Activated CD4-positive, alpha-beta memory T cell treated with anti-CD3 and anti-CD28 coated beads, Interleukin-2, amount 10 ng/mL, durations not matched to agents 7 days and 5 days (primary cell): ENCODE data around the gene GOLGA3. TPM values are rescaled to one million over a fixed set of nuclear protein-coding genes. Genes with fewer than 3 reads are reported as not detected.
"Not testable (repeated sequence)": the region's sequence is repeated elsewhere in the genome, so short reads cannot be mapped to it uniquely, and the experiment has no call there.

ENCODE experiments used
- CTCF ChIA-PET: fragments of 350-600 bp; sonication (Branson Sonifier 250); formaldehyde crosslinking; loops from one replicate; lab custom pipeline; 2021; ENCODE audit warnings: antibody characterized with exemption, inconsistent platforms; lab: Charles Lee
- POLR2A ChIA-PET: fragments of 350-600 bp; sonication (Branson Sonifier 250); formaldehyde crosslinking; loops from one replicate; lab custom pipeline; 2021; ENCODE audit warnings: antibody characterized with exemption; lab: Charles Lee
- DNase-seq: peaks from one replicate; pipeline ENCODE4 v3.0.0-alpha.2; 2020
- H3K27ac Mint-ChIP-seq: one replicate; pipeline ENCODE4 v1.8.0; 2021; ENCODE audit warnings: mild to moderate bottlenecking, mixed read lengths
- H3K27me3 Mint-ChIP-seq: one replicate; pipeline ENCODE4 v1.8.0; 2021; ENCODE audit warnings: mixed read lengths
- H3K36me3 Mint-ChIP-seq: one replicate; pipeline ENCODE4 v1.8.0; 2021; ENCODE audit warnings: low read depth, mixed read lengths
- H3K4me1 Mint-ChIP-seq: one replicate; pipeline ENCODE4 v1.8.0; 2021; ENCODE audit warnings: mixed read lengths
- H3K4me3 Mint-ChIP-seq: one replicate; pipeline ENCODE4 v1.8.0; 2021; ENCODE audit warnings: mild to moderate bottlenecking, mixed read lengths
- H3K9me3 Mint-ChIP-seq: one replicate; pipeline ENCODE4 v1.8.0; 2021; ENCODE audit warnings: mixed read lengths
- total RNA-seq, 2 experiments: library from RNA; stranded (reverse); gene quantifications; one replicate each; pipeline ENCODE4 v1.2.3, GENCODE V29; 2021

Gene GOLGA3
- total RNA-seq, 2 experiments from 2014 or later: 46.2 to 46.5 TPM

DNA sequence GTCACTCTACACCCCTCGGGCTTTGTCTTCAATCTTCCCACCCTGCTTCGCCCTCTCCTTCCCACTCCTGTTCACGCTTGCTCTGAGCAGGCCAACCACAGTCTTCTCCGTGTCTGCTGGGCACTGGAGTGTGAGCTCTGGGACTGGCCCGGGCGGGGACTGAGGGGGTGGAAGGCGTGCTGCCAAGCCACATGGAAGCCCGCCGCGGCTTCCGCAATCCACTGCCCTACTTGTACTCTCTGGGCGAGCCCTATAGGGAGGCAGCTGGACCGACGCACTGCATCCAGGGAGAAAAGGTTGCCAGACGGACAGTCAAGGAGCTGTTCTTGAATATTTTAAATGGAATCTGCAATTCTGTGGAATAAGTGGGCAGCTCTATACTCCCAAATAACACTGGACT lies 24.8 kb downstream of the GOLGA3 start:
- ChIA-PET CTCF (no interaction called here), POLR2A (no interaction called here)
- no peak for DNase-seq
- Mint-ChIP-seq H3K27me3 (no peaks in the 10 kb centered on the region), H3K4me1 (peaks cover 5% of the 10 kb centered on the region), H3K27ac (no peak overlapping the region), H3K4me3 (no peak overlapping the region), H3K36me3 (peaks cover 69% of the 10 kb centered on the region), H3K9me3 (no peaks in the 10 kb centered on the region)

GRCh38 chr12:132803125-132803524 lies 25.5 kb downstream of the GOLGA3 start:
- no peak for DNase-seq
- ChIA-PET CTCF (no interaction called here), POLR2A (no interaction called here)
- Mint-ChIP-seq H3K4me1 (peaks cover 5% of the 10 kb centered on the region), H3K27me3 (no peaks in the 10 kb centered on the region), H3K9me3 (no peaks in the 10 kb centered on the region), H3K4me3 (no peak overlapping the region), H3K27ac (no peak overlapping the region), H3K36me3 (peaks cover 65% of the 10 kb centered on the region)

GRCh38 chr12:132801741-132802140 lies 26.9 kb downstream of the GOLGA3 start:
- no peak overlapping the region for H3K4me3 Mint-ChIP-seq
- H3K9me3 Mint-ChIP-seq: no peaks in the 10 kb centered on the region
- POLR2A ChIA-PET: no interaction called here
- H3K27me3 Mint-ChIP-seq: no peaks in the 10 kb centered on the region
- CTCF ChIA-PET: no interaction called here
- H3K4me1 Mint-ChIP-seq: peaks cover 3% of the 10 kb centered on the region
- peaks cover 66% of the 10 kb centered on the region for H3K36me3 Mint-ChIP-seq
- DNase-seq: no peak
- H3K27ac Mint-ChIP-seq: no peak overlapping the region

DNA sequence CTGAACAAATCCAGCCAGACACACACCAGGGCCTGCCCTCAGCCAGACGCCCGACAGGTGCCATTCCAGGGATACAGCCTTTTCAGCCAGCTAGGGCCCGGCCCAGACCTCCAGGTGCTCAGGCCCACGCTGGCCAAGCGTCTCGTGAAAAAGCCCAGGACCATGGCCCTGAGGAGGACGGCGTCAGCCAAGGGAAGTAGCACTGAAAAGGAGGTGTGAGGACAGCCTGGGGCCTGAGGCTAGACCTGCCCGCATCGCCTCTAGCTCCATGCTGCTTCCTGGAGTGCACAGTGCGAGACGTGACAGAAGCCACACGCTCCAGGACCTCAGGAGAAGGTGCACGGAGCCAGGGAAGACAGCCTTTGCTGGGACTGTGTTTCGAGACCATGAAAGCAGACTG lies 29.8 kb downstream of the GOLGA3 start:
- no peak for DNase-seq
- H3K27ac Mint-ChIP-seq: no peak overlapping the region
- CTCF ChIA-PET: no interaction called here
- no peaks in the 10 kb centered on the region for H3K9me3 Mint-ChIP-seq
- no peak overlapping the region for H3K4me3 Mint-ChIP-seq
- H3K27me3 Mint-ChIP-seq: no peaks in the 10 kb centered on the region
- H3K4me1 Mint-ChIP-seq: no peaks in the 10 kb centered on the region
- H3K36me3 Mint-ChIP-seq: peaks cover 74% of the 10 kb centered on the region
- POLR2A ChIA-PET: no interaction called here

DNA sequence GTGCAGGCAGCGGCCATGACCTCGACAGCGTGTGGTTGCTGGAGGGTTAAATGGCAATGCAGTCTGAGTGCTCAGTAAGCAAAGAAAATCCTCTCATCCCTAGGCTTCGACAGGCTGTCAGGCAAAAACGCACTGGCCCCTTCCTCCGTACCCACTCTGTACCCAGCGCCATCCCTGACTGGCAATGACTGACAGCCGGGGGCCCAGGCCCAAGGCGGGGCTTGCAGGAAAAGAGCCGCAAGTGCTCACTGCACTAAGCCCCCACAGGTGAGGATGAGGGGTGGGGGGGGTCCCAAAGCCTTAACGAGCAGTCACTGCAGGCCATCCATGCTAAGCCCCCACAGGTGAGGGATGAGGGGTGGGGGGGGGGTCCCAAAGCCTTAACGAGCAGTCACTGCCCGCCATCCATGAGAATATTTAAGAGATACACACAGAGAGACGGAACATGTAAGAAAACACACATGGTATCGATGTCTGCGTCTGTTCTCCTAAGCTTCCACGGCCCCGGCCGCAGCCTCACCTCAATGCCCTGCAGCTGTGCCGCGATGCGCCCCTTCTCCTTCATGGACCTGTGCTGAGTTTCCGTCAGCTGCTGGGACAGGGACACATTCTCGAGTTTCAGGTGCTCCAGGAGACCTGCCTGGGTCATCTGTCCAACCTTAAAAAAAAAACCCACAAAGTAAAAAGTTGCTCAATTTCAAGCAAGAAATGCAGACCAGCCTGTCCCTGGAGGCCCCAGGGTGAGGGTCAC lies 30.7 kb downstream of the GOLGA3 start:
- H3K36me3 Mint-ChIP-seq: peaks cover 68% of the 10 kb centered on the region

DNA sequence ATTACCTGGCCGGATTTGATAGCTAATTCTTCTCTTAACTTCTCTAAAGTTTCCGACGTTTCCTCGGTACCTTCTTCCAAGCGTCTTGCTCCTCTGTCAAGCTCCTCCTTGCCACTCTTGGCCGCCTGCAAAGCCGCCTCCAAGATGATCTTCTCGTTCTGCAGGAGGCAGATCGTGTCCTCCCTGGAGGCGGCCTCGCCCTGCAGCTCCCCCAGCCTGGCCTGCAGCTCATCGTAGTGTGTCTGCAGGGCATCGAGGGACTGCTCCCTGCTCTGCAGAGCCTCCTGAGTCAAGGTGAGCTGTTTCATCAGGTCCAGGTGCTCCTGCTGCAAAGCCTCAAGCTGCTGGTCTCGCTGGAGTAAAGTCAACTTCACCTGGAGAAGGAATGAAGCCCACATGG lies 32.8 kb downstream of the GOLGA3 start:
- H3K27me3 Mint-ChIP-seq: no peaks in the 10 kb centered on the region
- CTCF ChIA-PET: no interaction called here
- H3K36me3 Mint-ChIP-seq: peaks cover 67% of the 10 kb centered on the region
- no peak for DNase-seq
- H3K27ac Mint-ChIP-seq: no peak overlapping the region
- H3K9me3 Mint-ChIP-seq: no peaks in the 10 kb centered on the region
- H3K4me1 Mint-ChIP-seq: no peaks in the 10 kb centered on the region
- POLR2A ChIA-PET: no interaction called here
- H3K4me3 Mint-ChIP-seq: no peak overlapping the region

More for the DNA sequence above, 30.7 kb downstream of the GOLGA3 start:
- ChIA-PET CTCF (no interaction called here), POLR2A (no interaction called here)
- DNase-seq: no peak
- Mint-ChIP-seq H3K4me3 (no peak overlapping the region), H3K9me3 (no peaks in the 10 kb centered on the region), H3K27ac (no peak overlapping the region), H3K4me1 (no peaks in the 10 kb centered on the region), H3K27me3 (no peaks in the 10 kb centered on the region)

GRCh38 chr12:132791940-132792339 lies 36.7 kb downstream of the GOLGA3 start:
- CTCF ChIA-PET, H3K27ac Mint-ChIP-seq, H3K9me3 Mint-ChIP-seq, H3K4me1 Mint-ChIP-seq, DNase-seq, H3K27me3 Mint-ChIP-seq, H3K4me3 Mint-ChIP-seq, POLR2A ChIA-PET: not testable (repeated sequence)
- H3K36me3 Mint-ChIP-seq: peaks cover 76% of the 10 kb centered on the region

DNA sequence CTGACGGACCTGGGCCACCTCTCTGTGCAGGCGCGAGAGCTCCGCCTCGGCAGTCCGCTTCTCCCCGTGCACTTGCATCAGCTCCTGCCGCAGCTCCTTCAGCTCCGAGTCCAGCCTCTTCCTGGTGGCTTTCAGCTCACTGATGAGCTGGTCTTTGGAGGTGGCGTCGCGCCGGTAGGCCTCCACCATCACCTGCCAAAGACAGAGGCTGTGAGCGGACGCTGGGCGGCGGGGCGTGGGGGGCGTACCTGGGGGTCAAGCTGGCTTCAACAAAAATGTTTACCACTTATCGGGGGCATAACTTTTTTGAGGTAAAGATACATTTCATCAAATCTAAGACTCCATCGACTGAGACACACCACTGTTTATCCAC lies 39.6 kb downstream of the GOLGA3 start:
- CTCF ChIA-PET: no interaction called here
- DNase-seq: no peak
- H3K27me3 Mint-ChIP-seq: no peaks in the 10 kb centered on the region
- peaks cover 69% of the 10 kb centered on the region for H3K36me3 Mint-ChIP-seq
- H3K27ac Mint-ChIP-seq: no peak overlapping the region
- no peaks in the 10 kb centered on the region for H3K4me1 Mint-ChIP-seq
- H3K9me3 Mint-ChIP-seq: no peaks in the 10 kb centered on the region
- H3K4me3 Mint-ChIP-seq: no peak overlapping the region
- POLR2A ChIA-PET: no interaction called here

- no peaks in the 10 kb centered on the region for H3K4me1 Mint-ChIP-seq
- no peaks in the 10 kb centered on the region for H3K27me3 Mint-ChIP-seq
- no peak overlapping the region for H3K4me3 Mint-ChIP-seq
- ChIA-PET CTCF (no interaction called here), POLR2A (no interaction called here)
- H3K27ac Mint-ChIP-seq: no peak overlapping the region
- no peak for DNase-seq
- peaks cover 65% of the 10 kb centered on the region for H3K36me3 Mint-ChIP-seq
- H3K9me3 Mint-ChIP-seq: no peaks in the 10 kb centered on the region
Measured at GRCh38 chr12:132788375-132789098, 40.1 kb downstream of the GOLGA3 start.

GRCh38 chr12:132787877-132788276 lies 40.8 kb downstream of the GOLGA3 start:
- DNase-seq: no peak
- H3K4me3 Mint-ChIP-seq: no peak overlapping the region
- H3K9me3 Mint-ChIP-seq: no peaks in the 10 kb centered on the region
- H3K27me3 Mint-ChIP-seq: no peaks in the 10 kb centered on the region
- H3K36me3 Mint-ChIP-seq: peaks cover 69% of the 10 kb centered on the region
- ChIA-PET CTCF (no interaction called here), POLR2A (no interaction called here)
- H3K27ac Mint-ChIP-seq: no peak overlapping the region
- H3K4me1 Mint-ChIP-seq: no peaks in the 10 kb centered on the region

DNA sequence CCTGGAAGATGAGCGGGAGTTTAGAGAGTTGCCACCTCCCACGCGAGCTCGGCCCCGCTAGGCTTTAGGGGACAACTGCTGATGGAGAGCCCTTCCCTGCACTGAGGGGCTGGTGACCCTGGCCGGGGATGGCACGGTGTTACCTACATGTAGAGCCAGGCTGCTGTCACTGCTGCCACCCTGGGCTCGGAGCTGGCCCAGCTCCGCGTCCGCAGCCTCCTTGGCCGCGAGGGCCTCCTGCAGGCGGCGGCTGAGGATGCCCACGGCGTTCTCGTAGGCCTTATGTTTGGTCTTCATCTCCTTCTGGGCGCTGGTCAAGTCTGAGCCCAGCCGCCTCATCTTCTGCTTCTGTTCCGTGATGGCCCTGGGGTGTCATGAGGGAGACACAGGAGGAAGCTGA lies 42.5 kb downstream of the GOLGA3 start:
- Mint-ChIP-seq H3K27ac (no peak overlapping the region), H3K27me3 (no peaks in the 10 kb centered on the region), H3K36me3 (peaks cover 62% of the 10 kb centered on the region), H3K4me3 (no peak overlapping the region), H3K9me3 (no peaks in the 10 kb centered on the region), H3K4me1 (no peaks in the 10 kb centered on the region)
- POLR2A ChIA-PET: no interaction called here
- no peak for DNase-seq
- CTCF ChIA-PET: no interaction called here

DNA sequence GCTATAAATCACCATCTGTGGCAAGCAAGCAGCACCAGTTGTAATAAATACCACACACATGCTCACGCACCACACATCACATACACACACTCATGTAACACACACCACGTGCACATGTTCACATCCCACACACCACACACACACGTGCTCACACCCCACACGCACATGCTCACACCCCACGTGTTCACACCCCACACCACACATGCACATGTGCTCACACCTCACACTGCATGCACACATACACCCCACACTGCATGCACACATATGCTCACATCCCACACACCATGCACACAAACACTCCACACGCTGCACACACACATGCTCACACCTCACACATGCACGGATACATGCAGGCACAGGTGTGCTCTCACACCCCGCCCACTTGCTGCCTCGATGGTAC lies 44.1 kb downstream of the GOLGA3 start:
- no peak for DNase-seq
- H3K36me3 Mint-ChIP-seq: peaks cover 63% of the 10 kb centered on the region
- no peak overlapping the region for H3K27ac Mint-ChIP-seq
- H3K27me3 Mint-ChIP-seq: no peaks in the 10 kb centered on the region
- ChIA-PET POLR2A (no interaction called here), CTCF (no interaction called here)
- H3K9me3 Mint-ChIP-seq: no peaks in the 10 kb centered on the region
- no peaks in the 10 kb centered on the region for H3K4me1 Mint-ChIP-seq
- no peak overlapping the region for H3K4me3 Mint-ChIP-seq

DNA sequence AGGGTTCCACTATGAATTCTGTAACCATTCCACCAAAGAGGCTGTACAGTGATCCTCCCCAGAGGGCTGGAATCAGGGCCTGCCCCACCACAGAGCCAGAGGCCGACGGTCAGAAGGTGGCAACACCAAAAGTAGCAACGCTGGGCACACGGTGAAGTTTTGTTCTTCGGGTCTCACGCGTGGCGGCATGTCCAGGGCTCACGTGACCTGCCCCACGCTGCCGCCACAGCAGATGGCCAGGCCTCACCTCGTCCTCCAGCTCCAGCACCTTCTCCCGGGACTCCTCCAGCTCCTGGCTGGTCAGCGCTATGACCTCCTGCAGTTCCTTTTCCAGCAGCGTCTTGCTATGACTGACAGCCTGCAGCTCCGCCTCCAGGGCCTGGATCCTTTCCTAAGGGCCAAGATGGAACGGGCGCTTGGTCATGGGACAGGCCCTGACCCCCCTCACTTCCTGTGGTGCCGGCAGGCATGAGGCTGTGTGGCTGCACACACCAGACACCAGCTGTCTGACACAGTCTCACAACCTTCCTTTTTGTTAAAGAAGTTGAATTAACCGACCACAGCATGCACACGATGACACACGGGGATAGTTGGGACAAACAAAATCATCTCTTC lies 44.6 kb downstream of the GOLGA3 start:
- ChIA-PET POLR2A (no interaction called here), CTCF (no interaction called here)
- no peak for DNase-seq
- no peaks in the 10 kb centered on the region for H3K4me1 Mint-ChIP-seq
- H3K4me3 Mint-ChIP-seq: no peak overlapping the region
- peaks cover 63% of the 10 kb centered on the region for H3K36me3 Mint-ChIP-seq
- no peaks in the 10 kb centered on the region for H3K9me3 Mint-ChIP-seq
- no peak overlapping the region for H3K27ac Mint-ChIP-seq
- no peaks in the 10 kb centered on the region for H3K27me3 Mint-ChIP-seq
